ENCODE data around the gene ATG2B. TPM values are rescaled to one million over a fixed set of nuclear protein-coding genes. Genes with fewer than 3 reads are reported as not detected.

ATG2B gene
- total RNA-seq, 1 experiment from 2014 or later: 60.8 TPM

DNA sequence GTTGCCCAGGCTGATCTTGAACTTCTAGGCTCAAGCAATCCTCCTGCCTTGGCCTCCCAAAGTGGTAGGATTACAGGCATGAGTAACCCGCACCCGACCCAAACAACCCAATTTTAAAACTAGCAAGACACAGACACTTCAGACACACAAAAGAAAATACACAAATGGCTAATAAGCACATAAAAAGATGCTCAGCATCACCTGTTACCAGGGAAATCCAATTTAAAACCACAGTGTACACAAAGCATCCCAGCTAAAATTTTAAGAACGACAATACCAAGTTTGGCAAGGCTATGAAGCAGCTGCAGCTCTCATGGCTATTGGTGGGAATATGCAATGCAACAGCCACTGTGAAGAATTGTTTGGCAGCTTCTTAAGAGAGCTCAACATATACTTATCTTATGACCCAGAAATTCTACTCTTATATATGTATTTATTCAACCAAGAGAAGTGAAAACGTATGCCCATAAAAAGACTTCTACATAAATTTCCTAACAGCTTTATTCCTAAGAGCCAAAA is 65.1 kb downstream of the ATG2B start:
- Histone ChIP-seq H3K9ac (ENCODE audit: low read length) (no peak overlapping the region), H3K79me2 (ENCODE audit: low read length) (0 out of 2 replicates have a peak, but pooled peaks cover 2% of the 10 kb centered on the region), H3K4me3 (ENCODE audit: low read length) (no peak overlapping the region), H2AFZ (ENCODE audit: low read length) (no peak overlapping the region), H3K27me3 (ENCODE audit: low read length) (no peaks in the 10 kb centered on the region), H3K36me3 (ENCODE audit: insufficient read depth, low read length) (peaks cover 23% of the 10 kb centered on the region; the same call in 1 of the 2 replicates), H3K9me3 (ENCODE audit: low read length) (no peaks in the 10 kb centered on the region), H3K27ac (ENCODE audit: low read length) (no peak overlapping the region), H3K4me2 (ENCODE audit: low read depth, low read length, poor library complexity, severe bottlenecking) (no peak overlapping the region), H3K4me1 (ENCODE audit: low read length) (no peaks in the 10 kb centered on the region), H4K20me1 (ENCODE audit: insufficient read depth, low read depth, low read length) (no peaks in the 10 kb centered on the region), H3K9me2 (replicated peaks; ENCODE audit: insufficient read depth, low read length) (no peaks in the 10 kb centered on the region)
- no peak for DNase-seq

DNA sequence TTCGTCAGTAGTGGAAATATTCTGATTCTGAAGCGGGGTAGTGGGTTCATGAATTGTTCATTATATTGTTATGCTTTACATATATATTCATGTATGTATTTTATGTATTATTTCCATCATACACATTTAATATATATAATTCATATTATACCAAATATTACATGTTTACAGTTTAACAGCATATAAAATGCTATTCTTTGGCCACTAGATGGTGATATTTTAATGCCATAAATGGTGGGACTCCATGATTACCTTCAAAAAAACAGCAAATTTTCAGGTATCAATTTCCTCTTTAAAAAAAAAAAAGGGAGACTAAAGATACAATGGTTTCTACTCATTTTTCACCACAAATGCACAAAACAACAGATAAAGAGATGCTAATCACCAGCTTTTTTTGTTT is 66.1 kb downstream of the ATG2B start:
- H3K79me2 ChIP-seq (ENCODE audit: low read length): 0 out of 2 replicates have a peak, but pooled peaks cover 2% of the 10 kb centered on the region
- H3K4me3 ChIP-seq (ENCODE audit: low read length): no peak overlapping the region
- no peak overlapping the region for H3K9ac ChIP-seq (ENCODE audit: low read length)
- no peak overlapping the region for H3K27ac ChIP-seq (ENCODE audit: low read length)
- no peaks in the 10 kb centered on the region for H4K20me1 ChIP-seq (ENCODE audit: insufficient read depth, low read depth, low read length)
- no peaks in the 10 kb centered on the region for H3K9me2 ChIP-seq (replicated peaks; ENCODE audit: insufficient read depth, low read length)
- DNase-seq: peak; percentile 78
- H3K4me1 ChIP-seq (ENCODE audit: low read length): no peaks in the 10 kb centered on the region
- peaks cover 17% of the 10 kb centered on the region; the same call in 1 of the 2 replicates for H3K36me3 ChIP-seq (ENCODE audit: insufficient read depth, low read length)
- H2AFZ ChIP-seq (ENCODE audit: low read length): no peak overlapping the region
- no peaks in the 10 kb centered on the region for H3K27me3 ChIP-seq (ENCODE audit: low read length)
- no peaks in the 10 kb centered on the region for H3K9me3 ChIP-seq (ENCODE audit: low read length)
- H3K4me2 ChIP-seq (ENCODE audit: low read depth, low read length, poor library complexity, severe bottlenecking): no peak overlapping the region

DNA sequence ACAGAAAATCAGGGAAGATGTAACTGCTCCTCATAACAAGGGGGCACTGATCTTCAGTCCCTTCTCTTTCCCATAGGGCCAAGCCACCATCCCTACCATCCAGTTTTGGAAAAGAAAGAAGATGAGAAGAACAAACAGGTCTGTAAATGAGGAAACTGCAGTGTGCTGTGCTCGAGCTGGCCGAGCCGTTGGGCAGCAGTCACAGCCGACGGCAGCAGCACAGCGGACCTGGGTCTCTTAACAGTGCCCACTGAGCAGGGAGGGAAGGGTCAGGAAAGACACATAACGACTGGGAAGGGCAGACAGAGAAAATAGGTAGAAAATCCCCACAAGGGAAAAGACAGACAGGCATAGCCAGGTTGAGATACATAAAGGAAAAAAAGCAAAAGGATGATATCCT is 68.9 kb downstream of the ATG2B start:
- Histone ChIP-seq H4K20me1 (ENCODE audit: insufficient read depth, low read depth, low read length) (no peaks in the 10 kb centered on the region), H3K36me3 (ENCODE audit: insufficient read depth, low read length) (peaks cover 27% of the 10 kb centered on the region; the same call in 1 of the 2 replicates), H3K9me2 (replicated peaks; ENCODE audit: insufficient read depth, low read length) (no peaks in the 10 kb centered on the region), H3K4me3 (ENCODE audit: low read length) (no peak overlapping the region), H3K9me3 (ENCODE audit: low read length) (no peaks in the 10 kb centered on the region), H3K27ac (ENCODE audit: low read length) (no peak overlapping the region), H3K79me2 (ENCODE audit: low read length) (0 out of 2 replicates have a peak, but pooled peaks cover 2% of the 10 kb centered on the region), H3K4me1 (ENCODE audit: low read length) (no peaks in the 10 kb centered on the region), H2AFZ (ENCODE audit: low read length) (no peak overlapping the region), H3K27me3 (ENCODE audit: low read length) (no peaks in the 10 kb centered on the region), H3K4me2 (ENCODE audit: low read depth, low read length, poor library complexity, severe bottlenecking) (no peak overlapping the region), H3K9ac (ENCODE audit: low read length) (no peak overlapping the region)
- DNase-seq: no peak

GRCh38 chr14:96287856-96288255 is 75.3 kb downstream of the ATG2B start:
- Histone ChIP-seq H3K79me2 (ENCODE audit: low read length) (no peaks in the 10 kb centered on the region), H4K20me1 (ENCODE audit: insufficient read depth, low read depth, low read length) (no peaks in the 10 kb centered on the region), H3K9ac (ENCODE audit: low read length) (no peak overlapping the region), H3K27me3 (ENCODE audit: low read length) (no peaks in the 10 kb centered on the region), H3K4me1 (ENCODE audit: low read length) (no peaks in the 10 kb centered on the region), H3K36me3 (ENCODE audit: insufficient read depth, low read length) (peaks cover 26% of the 10 kb centered on the region; the same call in 1 of the 2 replicates), H3K27ac (ENCODE audit: low read length) (no peak overlapping the region), H3K4me3 (ENCODE audit: low read length) (no peak overlapping the region), H3K9me2 (replicated peaks; ENCODE audit: insufficient read depth, low read length) (no peaks in the 10 kb centered on the region), H3K4me2 (ENCODE audit: low read depth, low read length, poor library complexity, severe bottlenecking) (no peak overlapping the region), H2AFZ (ENCODE audit: low read length) (no peak overlapping the region), H3K9me3 (ENCODE audit: low read length) (no peaks in the 10 kb centered on the region)
- DNase-seq: no peak

DNA sequence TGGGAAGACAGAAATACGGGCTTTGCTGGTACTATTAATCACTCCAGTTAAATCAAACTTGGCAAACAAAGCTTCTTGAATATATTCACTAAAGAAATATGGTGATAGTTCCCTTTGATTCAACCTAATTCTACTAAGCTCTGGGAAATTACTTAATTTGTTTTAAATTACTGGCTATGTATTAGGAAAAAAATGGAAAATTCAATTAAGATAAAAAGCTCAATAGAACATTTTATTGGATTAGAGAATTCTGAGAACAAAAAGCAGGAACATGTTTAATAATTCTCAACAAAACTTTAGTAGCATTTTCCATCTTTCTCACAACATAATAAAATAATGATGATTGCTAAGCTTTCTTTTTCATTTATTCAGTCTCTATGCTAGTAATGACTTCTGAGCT is 76.9 kb downstream of the ATG2B start:
- no peaks in the 10 kb centered on the region for H4K20me1 ChIP-seq (ENCODE audit: insufficient read depth, low read depth, low read length)
- DNase-seq: no peak
- no peaks in the 10 kb centered on the region for H3K9me2 ChIP-seq (replicated peaks; ENCODE audit: insufficient read depth, low read length)
- no peaks in the 10 kb centered on the region for H3K4me1 ChIP-seq (ENCODE audit: low read length)
- H2AFZ ChIP-seq (ENCODE audit: low read length): no peak overlapping the region
- H3K27me3 ChIP-seq (ENCODE audit: low read length): no peaks in the 10 kb centered on the region
- no peak overlapping the region for H3K4me3 ChIP-seq (ENCODE audit: low read length)
- H3K79me2 ChIP-seq (ENCODE audit: low read length): no peaks in the 10 kb centered on the region
- H3K27ac ChIP-seq (ENCODE audit: low read length): no peak overlapping the region
- H3K9me3 ChIP-seq (ENCODE audit: low read length): no peaks in the 10 kb centered on the region
- H3K36me3 ChIP-seq (ENCODE audit: insufficient read depth, low read length): peaks cover 27% of the 10 kb centered on the region; the same call in 1 of the 2 replicates
- no peak overlapping the region for H3K4me2 ChIP-seq (ENCODE audit: low read depth, low read length, poor library complexity, severe bottlenecking)
- H3K9ac ChIP-seq (ENCODE audit: low read length): no peak overlapping the region

GRCh38 chr14:96285667-96286066 is 77.5 kb downstream of the ATG2B start:
- no peaks in the 10 kb centered on the region for H3K9me3 ChIP-seq (ENCODE audit: low read length)
- no peaks in the 10 kb centered on the region for H3K79me2 ChIP-seq (ENCODE audit: low read length)
- H3K9me2 ChIP-seq (replicated peaks; ENCODE audit: insufficient read depth, low read length): no peaks in the 10 kb centered on the region
- no peak overlapping the region for H2AFZ ChIP-seq (ENCODE audit: low read length)
- H3K36me3 ChIP-seq (ENCODE audit: insufficient read depth, low read length): peaks cover 24% of the 10 kb centered on the region; the same call in 1 of the 2 replicates
- no peak overlapping the region for H3K4me2 ChIP-seq (ENCODE audit: low read depth, low read length, poor library complexity, severe bottlenecking)
- no peak overlapping the region for H3K4me3 ChIP-seq (ENCODE audit: low read length)
- H3K27ac ChIP-seq (ENCODE audit: low read length): no peak overlapping the region
- no peaks in the 10 kb centered on the region for H4K20me1 ChIP-seq (ENCODE audit: insufficient read depth, low read depth, low read length)
- H3K9ac ChIP-seq (ENCODE audit: low read length): no peak overlapping the region
- H3K27me3 ChIP-seq (ENCODE audit: low read length): no peaks in the 10 kb centered on the region
- H3K4me1 ChIP-seq (ENCODE audit: low read length): no peaks in the 10 kb centered on the region
- DNase-seq: no peak

DNA sequence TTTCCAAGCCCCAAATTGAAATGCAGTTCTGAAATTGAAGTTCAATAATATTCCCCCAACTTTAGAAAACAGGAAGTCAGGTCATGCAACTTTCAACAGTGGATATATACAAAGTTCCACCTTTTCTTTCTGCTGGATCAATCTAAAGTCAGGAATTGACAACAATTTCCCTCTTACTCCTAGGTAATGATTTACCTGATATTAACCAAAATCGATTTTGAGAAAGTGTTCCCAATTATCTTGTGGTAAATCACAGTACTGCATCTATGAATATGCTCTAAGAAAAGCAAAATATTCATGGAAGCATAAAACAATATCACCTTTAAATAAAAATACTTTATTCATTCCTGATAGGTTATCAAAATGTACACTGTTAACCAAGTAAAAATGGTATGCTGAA is 78.7 kb downstream of the ATG2B start:
- Histone ChIP-seq H4K20me1 (ENCODE audit: insufficient read depth, low read depth, low read length) (no peaks in the 10 kb centered on the region), H3K27ac (ENCODE audit: low read length) (no peak overlapping the region), H3K36me3 (ENCODE audit: insufficient read depth, low read length) (peaks cover 12% of the 10 kb centered on the region; the same call in 1 of the 2 replicates), H3K9ac (ENCODE audit: low read length) (no peak overlapping the region), H3K4me2 (ENCODE audit: low read depth, low read length, poor library complexity, severe bottlenecking) (no peak overlapping the region), H3K4me1 (ENCODE audit: low read length) (no peaks in the 10 kb centered on the region), H2AFZ (ENCODE audit: low read length) (no peak overlapping the region), H3K27me3 (ENCODE audit: low read length) (no peaks in the 10 kb centered on the region), H3K4me3 (ENCODE audit: low read length) (no peak overlapping the region), H3K9me3 (ENCODE audit: low read length) (no peaks in the 10 kb centered on the region), H3K79me2 (ENCODE audit: low read length) (no peaks in the 10 kb centered on the region), H3K9me2 (replicated peaks; ENCODE audit: insufficient read depth, low read length) (no peaks in the 10 kb centered on the region)
- DNase-seq: no peak

DNA sequence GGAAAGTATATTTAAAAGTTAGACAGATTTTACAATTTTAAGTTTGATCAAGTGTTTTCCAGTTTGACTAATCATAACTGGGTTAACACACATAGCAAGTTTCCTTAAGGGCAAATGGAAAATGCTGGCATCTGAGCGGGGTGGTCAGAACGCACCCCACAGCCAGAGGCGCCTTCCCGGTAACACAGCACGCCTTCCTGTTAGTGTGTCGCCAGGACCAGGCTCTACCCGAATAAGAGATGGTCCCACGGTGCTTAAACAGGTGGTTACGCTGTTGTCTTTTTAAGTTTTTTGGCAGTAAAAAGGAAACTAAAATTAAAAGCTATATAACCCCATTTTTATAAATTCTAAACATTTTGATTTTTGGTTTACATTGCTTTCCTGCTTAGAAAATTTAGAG is 79.1 kb downstream of the ATG2B start:
- H3K9me3 ChIP-seq (ENCODE audit: low read length): no peaks in the 10 kb centered on the region
- no peaks in the 10 kb centered on the region for H3K79me2 ChIP-seq (ENCODE audit: low read length)
- H2AFZ ChIP-seq (ENCODE audit: low read length): no peak overlapping the region
- no peaks in the 10 kb centered on the region for H4K20me1 ChIP-seq (ENCODE audit: insufficient read depth, low read depth, low read length)
- no peak for DNase-seq
- H3K4me3 ChIP-seq (ENCODE audit: low read length): no peak overlapping the region
- H3K27ac ChIP-seq (ENCODE audit: low read length): no peak overlapping the region
- H3K4me2 ChIP-seq (ENCODE audit: low read depth, low read length, poor library complexity, severe bottlenecking): no peak overlapping the region
- no peaks in the 10 kb centered on the region for H3K27me3 ChIP-seq (ENCODE audit: low read length)
- H3K9me2 ChIP-seq (replicated peaks; ENCODE audit: insufficient read depth, low read length): no peaks in the 10 kb centered on the region
- no peak overlapping the region for H3K9ac ChIP-seq (ENCODE audit: low read length)
- peaks cover 12% of the 10 kb centered on the region for H3K36me3 ChIP-seq (ENCODE audit: insufficient read depth, low read length)
- H3K4me1 ChIP-seq (ENCODE audit: low read length): no peaks in the 10 kb centered on the region
